DMS153 treated with DMSO at 0.1 percent for 48 hours (cell line): ENCODE measurements around the gene CACNA1F.

Experiments used
- DNase-seq: peaks from one replicate; lab custom pipeline; 2025; ENCODE audit not compliant: unreplicated experiment; lab: John Stamatoyannopoulos, UW

CACNA1F gene

GRCh38 chrX:49257846-49258748 lies 25.0 kb upstream of the CACNA1F start:
- no peak for DNase-seq

- no peak for DNase-seq
Observed at GRCh38 chrX:49257074-49257790, 24.1 kb upstream of the CACNA1F start.

GRCh38 chrX:49256268-49256995 lies 23.3 kb upstream of the CACNA1F start:
- no peak for DNase-seq

GRCh38 chrX:49254639-49255038 lies 21.5 kb upstream of the CACNA1F start:
- DNase-seq, result no peak

GRCh38 chrX:49251325-49251724 lies 18.2 kb upstream of the CACNA1F start:
- DNase-seq, result no peak

- DNase-seq, result no peak
Observed at GRCh38 chrX:49250578-49250977, 17.4 kb upstream of the CACNA1F start.

- DNase-seq, result no peak
Observed at GRCh38 chrX:49250066-49250465, 16.9 kb upstream of the CACNA1F start.

GRCh38 chrX:49249616-49250015 lies 16.5 kb upstream of the CACNA1F start:
- no peak for DNase-seq

GRCh38 chrX:49249071-49249470 lies 15.9 kb upstream of the CACNA1F start:
- DNase-seq, result no peak

- no peak for DNase-seq
Observed at GRCh38 chrX:49247916-49248811, 15.0 kb upstream of the CACNA1F start.

GRCh38 chrX:49247346-49247745 lies 14.2 kb upstream of the CACNA1F start:
- DNase-seq, result no peak

- no peak for DNase-seq
Observed at GRCh38 chrX:49246541-49246940, 13.4 kb upstream of the CACNA1F start.

GRCh38 chrX:49244207-49244606 lies 11.1 kb upstream of the CACNA1F start:
- DNase-seq, result no peak

- no peak for DNase-seq
Observed at GRCh38 chrX:49243166-49243565, 10.0 kb upstream of the CACNA1F start.

GRCh38 chrX:49242545-49243066 lies 9.5 kb upstream of the CACNA1F start:
- DNase-seq, result no peak

- no peak for DNase-seq
Observed at GRCh38 chrX:49238735-49239134, 5.6 kb upstream of the CACNA1F start.

- no peak for DNase-seq
Observed at GRCh38 chrX:49237060-49237459, 3.9 kb upstream of the CACNA1F start.

- DNase-seq, result no peak
Observed at GRCh38 chrX:49233887-49234555, 881 bp upstream of the CACNA1F start.

GRCh38 chrX:49232525-49232924 lies 615 bp downstream of the CACNA1F start:
- DNase-seq, result no peak
